LHCN-M2 (cell line): ENCODE measurements around the gene COL9A2. TPM values are rescaled to one million over a fixed set of nuclear protein-coding genes. Genes with fewer than 3 reads are reported as not detected.
"Not testable (repeated sequence)": the region's sequence is repeated elsewhere in the genome, so short reads cannot be mapped to it uniquely, and the experiment has no call there.

ENCODE experiments used
- DNase-seq: peaks from one replicate; pipeline ENCODE4 v3.0.0-alpha.2; 2012; ENCODE audit warnings: low read depth
- polyA plus RNA-seq: library from polyadenylated mRNA; unstranded; fragments of >200 nt; gene quantifications from one replicate; pipeline ENCODE4 v1.2.1, GENCODE V29; 2012; ENCODE audit warnings: missing spikeins
- total RNA-seq: library from RNA; depleted of rRNA; stranded (reverse); fragments of >200 nt; gene quantifications from 2 replicates; pipeline ENCODE4 v1.2.3, GENCODE V29; 2014; rRNA removed

Gene COL9A2
- total RNA-seq: not detected in 2 replicates
- 0.10 TPM for polyA plus RNA-seq

- DNase-seq: no peak
These were observed at the start of gene COL9A2 for GRCh38 chr1:40316595-40317393. TSS of gene COL9A2 (minus strand) at chr1:40317286. CDS start at chr1:40317197, 89 bp downstream.

GRCh38 chr1:40363721-40364120, 46.6 kb upstream of the COL9A2 start:
- no peak for DNase-seq

GRCh38 chr1:40362699-40363098, 45.6 kb upstream of the COL9A2 start:
- DNase-seq: no peak

- no peak for DNase-seq
These were observed 45.1 kb upstream of the COL9A2 start for GRCh38 chr1:40362199-40362598.

GRCh38 chr1:40361637-40362036, 44.6 kb upstream of the COL9A2 start:
- no peak for DNase-seq

- no peak for DNase-seq
These were observed 44.1 kb upstream of the COL9A2 start for GRCh38 chr1:40361201-40361600.

GRCh38 chr1:40360631-40361030, 43.5 kb upstream of the COL9A2 start:
- DNase-seq: no peak

GRCh38 chr1:40357625-40358024, 40.5 kb upstream of the COL9A2 start:
- DNase-seq: no peak

GRCh38 chr1:40353082-40353481, 36.0 kb upstream of the COL9A2 start:
- DNase-seq: no peak

- DNase-seq: no peak
These were observed 35.0 kb upstream of the COL9A2 start for GRCh38 chr1:40352126-40352525.

- DNase-seq: no peak
These were observed 34.0 kb upstream of the COL9A2 start for GRCh38 chr1:40351124-40351523.

GRCh38 chr1:40350391-40350790, 33.3 kb upstream of the COL9A2 start:
- no peak for DNase-seq

GRCh38 chr1:40344597-40344996, 27.5 kb upstream of the COL9A2 start:
- peak; percentile 47 for DNase-seq

GRCh38 chr1:40342381-40342717, 25.3 kb upstream of the COL9A2 start:
- DNase-seq: not testable (repeated sequence)

- DNase-seq: no peak
These were observed 24.6 kb upstream of the COL9A2 start for GRCh38 chr1:40341491-40342380.

- DNase-seq: no peak
These were observed 22.6 kb upstream of the COL9A2 start for GRCh38 chr1:40339420-40340323.

GRCh38 chr1:40338745-40339419, 21.8 kb upstream of the COL9A2 start:
- DNase-seq: peak; percentile 66

- no peak for DNase-seq
These were observed 20.4 kb upstream of the COL9A2 start for GRCh38 chr1:40337443-40337842.

GRCh38 chr1:40332695-40333094, 15.6 kb upstream of the COL9A2 start:
- no peak for DNase-seq

- DNase-seq: not testable (repeated sequence)
These were observed 14.3 kb upstream of the COL9A2 start for GRCh38 chr1:40331403-40331802.
